ENCODE results near the gene TNRC6C.

- TF ChIP-seq ATF3 (CRISPR knock-in tag; IDR thresholded peaks at IDR 0.05) (no peak), ZSCAN21 (CRISPR knock-in tag; IDR thresholded peaks at IDR 0.05; ENCODE audit: borderline replicate concordance) (no peak), CBX5 (CRISPR knock-in tag; IDR thresholded peaks at IDR 0.05; ENCODE audit: borderline replicate concordance) (no peak), HOXA3 (CRISPR knock-in tag; IDR thresholded peaks at IDR 0.05) (no peak)
Observed at GRCh38 chr17:78092794-78093324, 134.4 kb downstream of the TNRC6C start.
